CD14-positive monocyte (primary cell): Measurements from ENCODE around the gene OGDHL. TPM values are rescaled to one million over a fixed set of nuclear protein-coding genes. Genes with fewer than 3 reads are reported as not detected.

Experiments used
- DNase-seq, 3 donors: peaks; one replicate each; pipeline ENCODE4 v3.0.0-alpha.2; 2011 to 2022
- H2AFZ ChIP-seq: 2 replicates; pipeline ENCODE4 v1.6.0; 2012; ENCODE audit warnings: mild to moderate bottlenecking, low read depth, low read length, inconsistent platforms; ENCODE audit not compliant: insufficient read depth, poor library complexity, severe bottlenecking
- H3K27ac ChIP-seq, 2 donors: 1 replicate in 1 of 2; 2 replicates in 1 of 2; pipeline ENCODE4 v1.5.1; 2012 to 2013; ENCODE audit warnings: low read length in 2 of 2, control low read depth in 1 of 2, inconsistent platforms in 1 of 2, low read depth in 1 of 2, mild to moderate bottlenecking in 1 of 2
- H3K27me3 ChIP-seq, 2 donors: one replicate each; pipeline versions ENCODE4 v1.6.0 to v1.6.1; 2011 to 2013; ENCODE audit warnings: low read length in 2 of 2; ENCODE audit not compliant: control insufficient read depth in 2 of 2, insufficient read depth in 2 of 2
- H3K36me3 ChIP-seq, 2 donors: replicated peaks in 1 of 2; 1 replicate in 1 of 2; 2 replicates in 1 of 2; pipeline versions ENCODE4 v1.5.1 to v1.6.1; 2012 to 2013; ENCODE audit warnings: low read length in 2 of 2, control low read depth in 1 of 2, inconsistent platforms in 1 of 2, mild to moderate bottlenecking in 1 of 2; ENCODE audit not compliant: insufficient read depth in 2 of 2, control insufficient read depth in 1 of 2
- H3K4me1 ChIP-seq, 2 donors: 1 replicate in 1 of 2; 2 replicates in 1 of 2; pipeline versions ENCODE4 v1.5.1 to v1.6.1; 2012 to 2013; ENCODE audit warnings: low read length in 2 of 2, control low read depth in 1 of 2, inconsistent platforms in 1 of 2, mild to moderate bottlenecking in 1 of 2, moderate library complexity in 1 of 2; ENCODE audit not compliant: insufficient read depth in 2 of 2, control insufficient read depth in 1 of 2
- H3K4me2 ChIP-seq: replicated peaks from 2 replicates; pipeline ENCODE3; 2012; ENCODE audit warnings: low read length, moderate library complexity, mild to moderate bottlenecking; ENCODE audit not compliant: poor library complexity, severe bottlenecking; ENCODE audit errors: extremely low read depth
- H3K4me3 ChIP-seq, 3 experiments: fragments of 200-600 bp in 1 of 3; sonication (generic) in 1 of 3; replicated peaks in 1 of 3; 1 replicate in 2 of 3; 2 replicates in 1 of 3; pipeline ENCODE4 v1.5.1; 2011 to 2013; ENCODE audit warnings: low read length in 3 of 3, mild to moderate bottlenecking in 3 of 3, control low read depth in 2 of 3, low read depth in 2 of 3, inconsistent platforms in 1 of 3, moderate library complexity in 1 of 3
- H3K79me2 ChIP-seq: 2 replicates; pipeline ENCODE4 v1.6.0; 2012; ENCODE audit warnings: mild to moderate bottlenecking, control low read depth, inconsistent platforms, low read length, moderate library complexity; ENCODE audit not compliant: insufficient read depth
- H3K9ac ChIP-seq: 2 replicates; pipeline ENCODE4 v1.6.0; 2017; ENCODE audit warnings: low read length, mild to moderate bottlenecking; ENCODE audit not compliant: insufficient read depth, poor library complexity, severe bottlenecking
- H3K9me3 ChIP-seq, 2 donors: replicated peaks in 1 of 2; 1 replicate in 1 of 2; 2 replicates in 1 of 2; pipeline versions ENCODE4 v1.5.1 to v1.6.1; 2012 to 2013; ENCODE audit warnings: low read length in 2 of 2, control low read depth in 1 of 2; ENCODE audit not compliant: control insufficient read depth in 1 of 2, insufficient read depth in 1 of 2
- H4K20me1 ChIP-seq: 2 replicates; pipeline ENCODE4 v1.6.0; 2012; ENCODE audit warnings: mild to moderate bottlenecking, low read length, control low read depth, moderate library complexity; ENCODE audit not compliant: insufficient read depth
- H3K27ac Mint-ChIP-seq, 7 donors: one replicate each; pipeline ENCODE4 v1.8.0; 2020; ENCODE audit warnings: mild to moderate bottlenecking in 7 of 7, mixed read lengths in 7 of 7, moderate library complexity in 6 of 7, inconsistent platforms in 2 of 7
- H3K27me3 Mint-ChIP-seq, 3 donors: one replicate each; pipeline ENCODE4 v1.8.0; 2021 to 2022; ENCODE audit warnings: low read depth in 3 of 3, mild to moderate bottlenecking in 3 of 3, mixed read lengths in 3 of 3, moderate library complexity in 3 of 3, inconsistent platforms in 1 of 3
- H3K36me3 Mint-ChIP-seq, 2 donors: one replicate each; pipeline ENCODE4 v1.8.0; 2020; ENCODE audit warnings: mixed read lengths in 2 of 2, inconsistent platforms in 1 of 2, mild to moderate bottlenecking in 1 of 2
- H3K4me1 Mint-ChIP-seq: one replicate; pipeline ENCODE4 v1.8.0; 2020; ENCODE audit warnings: mild to moderate bottlenecking, mixed read lengths
- H3K4me3 Mint-ChIP-seq, 2 donors: one replicate each; pipeline ENCODE4 v1.8.0; 2020; ENCODE audit warnings: mild to moderate bottlenecking in 2 of 2, mixed read lengths in 2 of 2, moderate library complexity in 1 of 2
- H3K9me3 Mint-ChIP-seq, 7 donors: one replicate each; pipeline ENCODE4 v1.8.0; 2020 to 2022; ENCODE audit warnings: mixed read lengths in 7 of 7, mild to moderate bottlenecking in 6 of 7, moderate library complexity in 6 of 7, inconsistent platforms in 2 of 7
- whole genome bisulfite sequencing: methylation state at CpG from one replicate; pipeline ENCODE4 v1.1.5; 2013; ENCODE audit warnings: missing lambda C conversion rate; ENCODE audit not compliant: insufficient coverage; 5-methylcytosine and 5-hydroxymethylcytosine counted together
- intact Hi-C, 2 donors: fragments of 100-400 bp; cut with micrococcal nuclease; formaldehyde crosslinking; loops; one replicate each; pipeline versions ENCODE4 v1.15.0 to v1.15.1; 2023
- polyA plus RNA-seq, 3 donors: library from polyadenylated mRNA; depleted of rRNA in 1 of 3; unstranded in 2 of 3; stranded (reverse) in 1 of 3; fragments of 300-500 nt in 2 of 3; fragments of >200 nt in 1 of 3; fragmentation: Illumina TruSeq in 2 of 3; gene quantifications; 1 replicate in 2 of 3; 2 replicates in 1 of 3; pipeline ENCODE4 v1.2.3, GENCODE V29; 2012 to 2021
- TF ChIP-seq, protein P1 (sequence below): fragments of 200-600 bp; IDR thresholded peaks from one replicate; pipeline ENCODE4 v1.8.0; 2022; ENCODE audit warnings: antibody characterized with exemption, mild to moderate bottlenecking

The OGDHL gene
- polyA plus RNA-seq, 3 donors, result not detected

GRCh38 chr10:49768731-49769130 lies 6.6 kb upstream of the OGDHL start:
- 7% methylated on average over 45 of the region's 45 CpGs for WGBS
- Histone ChIP-seq H3K4me2 (no peak overlapping the region), H3K79me2 (no peaks in the 10 kb centered on the region), H3K27me3 (peaks cover 26 to 49% of the 10 kb centered on the region in 2 donors), H3K27ac (no peak overlapping the region), H3K36me3 (no peaks in the 10 kb centered on the region), H3K4me1 (no peaks in the 10 kb centered on the region), H4K20me1 (no peaks in the 10 kb centered on the region), H3K4me3 (no peak overlapping the region), H3K9me3 (peaks cover 14 to 19% of the 10 kb centered on the region in 2 donors), H3K9ac (no peak overlapping the region), H2AFZ (no peak overlapping the region)
- Mint-ChIP-seq H3K4me1 (peaks cover 4% of the 10 kb centered on the region), H3K9me3 (peaks cover 0 to 23% (median 15%) of the 10 kb centered on the region in 7 donors), H3K36me3 (peaks cover 0 to 2% of the 10 kb centered on the region in 2 donors), H3K27me3 (peaks cover 48 to 64% (median 55%) of the 10 kb centered on the region in 3 donors), H3K27ac (no peak overlapping the region), H3K4me3 (peak overlapping the region in 1 of 2 donors; percentile 64)
- DNase-seq, result no peak
- TF ChIP-seq, protein P1, sequence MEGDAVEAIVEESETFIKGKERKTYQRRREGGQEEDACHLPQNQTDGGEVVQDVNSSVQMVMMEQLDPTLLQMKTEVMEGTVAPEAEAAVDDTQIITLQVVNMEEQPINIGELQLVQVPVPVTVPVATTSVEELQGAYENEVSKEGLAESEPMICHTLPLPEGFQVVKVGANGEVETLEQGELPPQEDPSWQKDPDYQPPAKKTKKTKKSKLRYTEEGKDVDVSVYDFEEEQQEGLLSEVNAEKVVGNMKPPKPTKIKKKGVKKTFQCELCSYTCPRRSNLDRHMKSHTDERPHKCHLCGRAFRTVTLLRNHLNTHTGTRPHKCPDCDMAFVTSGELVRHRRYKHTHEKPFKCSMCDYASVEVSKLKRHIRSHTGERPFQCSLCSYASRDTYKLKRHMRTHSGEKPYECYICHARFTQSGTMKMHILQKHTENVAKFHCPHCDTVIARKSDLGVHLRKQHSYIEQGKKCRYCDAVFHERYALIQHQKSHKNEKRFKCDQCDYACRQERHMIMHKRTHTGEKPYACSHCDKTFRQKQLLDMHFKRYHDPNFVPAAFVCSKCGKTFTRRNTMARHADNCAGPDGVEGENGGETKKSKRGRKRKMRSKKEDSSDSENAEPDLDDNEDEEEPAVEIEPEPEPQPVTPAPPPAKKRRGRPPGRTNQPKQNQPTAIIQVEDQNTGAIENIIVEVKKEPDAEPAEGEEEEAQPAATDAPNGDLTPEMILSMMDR, result no peak
- intact Hi-C loops, result no loop called here

- 9% methylated on average over 38 of the region's 38 CpGs for WGBS
- no peaks in the 10 kb centered on the region for H3K36me3 ChIP-seq
- H4K20me1 ChIP-seq, result no peaks in the 10 kb centered on the region
- Mint-ChIP-seq H3K4me1 (peaks cover 4% of the 10 kb centered on the region), H3K27me3 (peaks cover 48 to 67% (median 56%) of the 10 kb centered on the region in 3 donors), H3K36me3 (peaks cover 0 to 2% of the 10 kb centered on the region in 2 donors), H3K27ac (no peak overlapping the region), H3K4me3 (peak overlapping the region in 1 of 2 donors; percentile 53), H3K9me3 (peaks cover 0 to 23% (median 15%) of the 10 kb centered on the region in 7 donors)
- no peak overlapping the region for H3K9ac ChIP-seq
- H2AFZ ChIP-seq, result no peak overlapping the region
- no peaks in the 10 kb centered on the region for H3K79me2 ChIP-seq
- peaks cover 26 to 54% of the 10 kb centered on the region in 2 donors for H3K27me3 ChIP-seq
- no peak overlapping the region for H3K4me2 ChIP-seq
- H3K4me3 ChIP-seq, result no peak overlapping the region
- no peak for DNase-seq
- intact Hi-C loops, result no loop called here
- TF ChIP-seq, protein P1, result no peak
- peaks cover 14 to 19% of the 10 kb centered on the region in 2 donors for H3K9me3 ChIP-seq
- no peak overlapping the region for H3K27ac ChIP-seq
- H3K4me1 ChIP-seq, result no peaks in the 10 kb centered on the region
Observed at GRCh38 chr10:49768329-49768728, 6.2 kb upstream of the OGDHL start.
